Ovary (tissue), 9 donors: ENCODE measurements around the gene MITF. TPM values are rescaled to one million over a fixed set of nuclear protein-coding genes. Genes with fewer than 3 reads are reported as not detected.

Source experiments
- DNase-seq, 5 donors: peaks; one replicate each; pipeline ENCODE4 v3.0.0-alpha.2; 2019 to 2020
- H3K27ac ChIP-seq, 2 donors: fragments of 200-600 bp; one replicate each; pipeline versions ENCODE4 v1.5.1 to v1.8.0; 2019 to 2022
- H3K27me3 ChIP-seq: fragments of 200-600 bp; one replicate; pipeline ENCODE4 v1.8.0; 2022
- H3K36me3 ChIP-seq: fragments of 200-600 bp; sonication (generic); one replicate; pipeline ENCODE4 v1.5.1; 2019
- H3K4me1 ChIP-seq: one replicate; pipeline ENCODE4 v1.8.1; 2013; ENCODE audit warnings: mild to moderate bottlenecking, moderate library complexity; ENCODE audit not compliant: insufficient read depth
- H3K4me3 ChIP-seq: fragments of 200-600 bp; sonication (generic); one replicate; pipeline ENCODE4 v1.5.1; 2017
- H3K9me3 ChIP-seq, 2 donors: fragments of 200-600 bp in 1 of 2; sonication (generic) in 1 of 2; one replicate each; pipeline versions ENCODE4 v1.5.1 to v1.8.1; 2013 to 2019; ENCODE audit warnings: mild to moderate bottlenecking in 1 of 2, moderate library complexity in 1 of 2
- CTCF ChIP-seq, 3 donors: fragments of 450-650 bp in 2 of 3; fragments of 200-600 bp in 1 of 3; IDR thresholded peaks; one replicate each; pipeline versions ENCODE4 v1.5.1 to v1.8.0; 2016 to 2022; ENCODE audit warnings: antibody characterized with exemption in 3 of 3, mild to moderate bottlenecking in 1 of 3
- EP300 ChIP-seq: sonication (generic); formaldehyde crosslinking; IDR thresholded peaks from one replicate; pipeline ENCODE4 v1.6.1; 2017; ENCODE audit warnings: antibody characterized with exemption
- POLR2A ChIP-seq: fragments of 450-650 bp; IDR thresholded peaks from one replicate; pipeline ENCODE4 v1.6.1; 2017; ENCODE audit warnings: antibody characterized with exemption, mild to moderate bottlenecking, moderate library complexity
- WGBS, 3 donors: extraction: QIAGEN DNeasy Blood & Tissue Kit in 1 of 3; methylation state at CpG; one replicate each; pipeline versions ENCODE4 v1.1.5 to v1.1.7; 2013 to 2017; 5-methylcytosine and 5-hydroxymethylcytosine counted together
- intact Hi-C, 4 donors: fragments of 100-400 bp; cut with DNase I; formaldehyde crosslinking; loops; one replicate each; pipeline versions ENCODE4 v1.11.0 to v1.15.1; 2022 to 2023
- polyA plus RNA-seq, 2 donors: library from polyadenylated mRNA; stranded (reverse); fragments of 200-250 nt in 1 of 2; fragments of 350-450 nt in 1 of 2; fragmentation: Illumina TruSeq in 1 of 2; extraction: RNeasy Lipid Tissue Mini Kit (QIAGEN cat#74804) in 1 of 2; gene quantifications; one replicate each; pipeline ENCODE4 v1.2.3, GENCODE V29; 2013 to 2014
- total RNA-seq, 7 donors: library from RNA; depleted of rRNA in 2 of 7; stranded (reverse); fragments of >200 nt in 2 of 7; fragmentation: NEBNext Ultra II Directional in 3 of 7; extraction: Animal tissue kit (Norgen Biotek cat#: 25700) in 3 of 7; gene quantifications; one replicate each; pipeline versions ENCODE4 v1.1.0 to v1.2.4, GENCODE V29; 2016 to 2023
- donor health status: DM: no; HTN: no; CAD: no; lungs with moderate emphysema.
- donor health status: DM: no; HTN: no; CAD: no.
- donor health status: Bipolar disorder and iron deficiency.
- donor health status: DM: yes; HTN: yes; CAD: no.
- donor health status: DM: no; HTN: no; CAD: no.
- donor health status: DM: yes; HTN: yes; CAD: no.

MITF gene
- total and polyA plus RNA-seq, 9 donors, result 13.6 to 38.0 (median 24.9) TPM

DNA sequence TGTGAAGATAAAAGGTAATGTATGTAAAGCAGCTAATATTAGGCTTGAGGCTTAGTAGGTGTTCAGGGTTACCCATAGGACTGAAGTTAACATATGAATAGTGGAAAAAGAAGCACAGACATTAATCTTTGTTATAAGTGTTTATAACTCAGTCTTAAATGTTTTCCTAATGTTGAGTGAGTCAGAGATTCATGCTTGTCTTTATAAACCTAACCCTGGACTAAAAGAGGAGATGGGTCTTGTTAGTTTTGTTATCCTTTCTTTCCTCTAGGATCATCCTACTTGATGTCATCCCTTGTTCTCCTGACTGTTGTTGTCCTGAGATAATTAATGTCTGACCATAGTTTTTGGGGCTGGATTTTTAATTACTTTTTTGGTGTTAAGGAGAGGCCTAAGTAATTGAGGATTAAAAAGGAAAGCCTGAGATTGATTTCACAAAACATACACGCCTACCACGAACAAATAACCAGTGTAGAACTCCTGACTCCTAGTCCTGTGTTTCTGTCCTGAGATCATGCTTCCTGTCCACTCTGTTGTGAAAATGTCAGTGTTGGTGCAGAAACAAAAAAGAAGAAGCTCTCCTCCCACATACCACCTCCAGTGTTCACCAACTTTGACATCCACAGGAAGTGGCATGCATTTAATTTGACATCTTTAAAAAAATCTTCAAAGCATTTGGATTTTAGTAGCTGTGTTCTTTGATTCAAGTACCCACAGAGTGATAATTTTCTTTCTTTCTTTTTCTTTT, 8.4 kb downstream of the MITF start:
- peaks cover 37% of the 10 kb centered on the region for H3K4me1 ChIP-seq
- H3K27ac ChIP-seq, result peak overlapping the region; percentile 46 to 51
- no peaks in the 10 kb centered on the region for H3K27me3 ChIP-seq
- no peak overlapping the region for H3K4me3 ChIP-seq
- H3K36me3 ChIP-seq, result no peaks in the 10 kb centered on the region
- intact Hi-C loops, result no loop called here
- no peak for TF ChIP-seq EP300
- DNase-seq, result no peak
- no peaks in the 10 kb centered on the region for H3K9me3 ChIP-seq
- 39 to 50% (median 43%) methylated on average over 2 of the region's 2 CpGs for WGBS, 3 donors

GRCh38 chr3:69748503-69748902, 9.2 kb downstream of the MITF start:
- WGBS, 3 donors, result 80 to 87% (median 83%) methylated on average over 2 of the region's 2 CpGs
- DNase-seq, result no peak
- H3K27ac ChIP-seq, result peak overlapping the region in 1 of 2 donors; percentile 51
- H3K27me3 ChIP-seq, result no peaks in the 10 kb centered on the region
- intact Hi-C loops, result no loop called here
- TF ChIP-seq CTCF (IDR thresholded peaks at IDR 0.05) (no peak), EP300 (no peak), POLR2A (no peak)
- no peaks in the 10 kb centered on the region for H3K36me3 ChIP-seq
- H3K9me3 ChIP-seq, result no peaks in the 10 kb centered on the region
- H3K4me1 ChIP-seq, result peaks cover 33% of the 10 kb centered on the region
- no peak overlapping the region for H3K4me3 ChIP-seq

DNA sequence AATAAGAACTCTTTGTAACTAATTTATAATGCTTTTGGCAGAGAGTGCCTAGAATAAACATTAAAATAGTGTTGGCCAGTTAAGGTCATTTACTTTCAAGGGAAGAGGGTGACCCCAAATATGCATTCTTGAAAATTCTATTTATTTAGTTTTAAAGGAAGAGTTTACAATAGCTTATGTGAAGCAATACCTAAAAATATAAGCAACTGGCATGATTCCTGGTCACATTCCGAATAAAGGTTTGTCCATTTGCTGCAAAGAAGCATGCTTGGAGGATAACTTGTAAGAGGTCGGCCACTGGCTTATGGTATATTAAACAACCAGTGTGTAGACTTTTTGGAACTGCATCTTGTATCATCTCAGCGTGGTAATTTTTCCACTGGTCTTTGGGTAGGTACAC, 10.2 kb downstream of the MITF start:
- DNase-seq, result no peak
- Histone ChIP-seq H3K36me3 (no peaks in the 10 kb centered on the region), H3K27ac (peak overlapping the region in 1 of 2 donors; percentile 51), H3K4me3 (no peak overlapping the region), H3K27me3 (no peaks in the 10 kb centered on the region), H3K9me3 (no peaks in the 10 kb centered on the region), H3K4me1 (peaks cover 30% of the 10 kb centered on the region)
- TF ChIP-seq CTCF (IDR thresholded peaks at IDR 0.05) (no peak), POLR2A (no peak), EP300 (no peak)
- WGBS, 3 donors, result 52 to 64% (median 60%) methylated on average over 3 of the region's 3 CpGs
- intact Hi-C loops, result no loop called here

GRCh38 chr3:69750549-69750948, 11.3 kb downstream of the MITF start:
- no peak for DNase-seq
- Histone ChIP-seq H3K27ac (peak overlapping the region; percentile 60 to 80), H3K9me3 (no peaks in the 10 kb centered on the region), H3K4me1 (peaks cover 27% of the 10 kb centered on the region), H3K36me3 (no peaks in the 10 kb centered on the region), H3K27me3 (no peaks in the 10 kb centered on the region), H3K4me3 (no peak overlapping the region)
- 70 to 85% (median 71%) methylated on average over 2 of the region's 2 CpGs for WGBS, 3 donors
- no peak for TF ChIP-seq POLR2A
- no peak for TF ChIP-seq CTCF (IDR thresholded peaks at IDR 0.05)
- no peak for TF ChIP-seq EP300
- intact Hi-C loops, result no loop called here

DNA sequence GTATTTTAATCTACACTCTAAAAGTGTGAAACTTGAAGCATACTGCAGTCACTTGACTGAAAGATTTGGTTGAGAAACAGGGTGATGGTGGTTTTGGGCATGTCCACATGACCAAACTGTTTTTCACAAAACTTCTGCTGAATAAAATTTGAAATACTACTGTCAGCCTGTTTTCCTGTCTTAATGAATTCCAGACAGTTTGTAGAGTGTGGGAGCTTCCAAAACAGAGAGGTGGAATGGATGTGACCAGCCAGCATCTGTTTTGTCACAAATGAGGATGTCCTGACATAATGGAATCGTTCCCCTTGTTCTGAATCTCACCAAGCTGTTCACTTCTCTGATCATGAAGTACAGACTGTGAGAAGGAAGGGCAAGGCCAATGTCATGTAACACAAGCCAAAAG, 11.8 kb downstream of the MITF start:
- Histone ChIP-seq H3K9me3 (no peaks in the 10 kb centered on the region), H3K4me3 (no peak overlapping the region), H3K27me3 (no peaks in the 10 kb centered on the region), H3K4me1 (peaks cover 27% of the 10 kb centered on the region), H3K36me3 (no peaks in the 10 kb centered on the region), H3K27ac (peak overlapping the region; percentile 60 to 80)
- intact Hi-C loops, result no loop called here
- TF ChIP-seq POLR2A (no peak), EP300 (no peak), CTCF (IDR thresholded peaks at IDR 0.05) (no peak)
- DNase-seq, result no peak
- 8 to 11% (median 10%) methylated on average over 1 of the region's 1 CpG for WGBS, 3 donors
